ENCODE results near the gene SLC38A1.

SLC38A1 gene

DNA sequence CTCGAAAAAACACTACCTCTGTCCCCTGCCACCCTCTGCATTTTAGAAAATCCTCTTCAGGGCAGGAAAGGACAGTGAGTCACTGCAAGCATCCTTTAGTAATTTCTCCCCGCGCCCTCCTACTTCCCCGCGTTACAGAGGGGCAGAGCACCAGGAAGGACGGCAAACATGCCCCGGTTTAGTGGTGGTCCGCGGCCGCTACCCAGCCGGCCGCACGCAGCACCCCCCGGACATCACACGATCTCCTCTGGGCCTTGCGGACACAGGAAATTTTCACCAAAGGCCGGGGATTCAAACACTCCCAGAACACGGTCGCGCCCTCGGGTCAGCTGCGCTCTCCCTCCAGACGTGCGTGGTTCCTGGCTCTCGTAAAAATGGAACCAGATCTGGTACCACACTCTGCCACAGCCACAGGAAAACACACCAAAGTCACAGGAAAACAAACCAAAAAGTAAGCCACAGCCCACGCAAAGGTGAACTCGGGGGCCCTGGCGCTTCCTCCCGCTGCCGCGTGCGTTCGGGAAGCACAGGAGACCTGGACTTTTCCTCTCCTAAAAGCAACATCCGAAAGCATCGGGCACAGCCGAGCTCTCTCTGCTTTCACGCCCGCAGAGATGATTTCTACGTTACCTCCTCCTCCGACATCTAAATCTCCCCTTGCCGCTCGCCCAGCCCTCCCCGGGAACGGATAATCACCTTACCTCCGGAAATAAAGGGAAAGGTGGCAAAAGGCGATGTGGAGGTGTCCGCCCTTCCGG is 839 bp downstream of the SLC38A1 start:
- peak overlapping the region; percentile 93 for H3K4me3 ChIP-seq (ENCODE audit: low read length)
- TF ChIP-seq, protein P1, sequence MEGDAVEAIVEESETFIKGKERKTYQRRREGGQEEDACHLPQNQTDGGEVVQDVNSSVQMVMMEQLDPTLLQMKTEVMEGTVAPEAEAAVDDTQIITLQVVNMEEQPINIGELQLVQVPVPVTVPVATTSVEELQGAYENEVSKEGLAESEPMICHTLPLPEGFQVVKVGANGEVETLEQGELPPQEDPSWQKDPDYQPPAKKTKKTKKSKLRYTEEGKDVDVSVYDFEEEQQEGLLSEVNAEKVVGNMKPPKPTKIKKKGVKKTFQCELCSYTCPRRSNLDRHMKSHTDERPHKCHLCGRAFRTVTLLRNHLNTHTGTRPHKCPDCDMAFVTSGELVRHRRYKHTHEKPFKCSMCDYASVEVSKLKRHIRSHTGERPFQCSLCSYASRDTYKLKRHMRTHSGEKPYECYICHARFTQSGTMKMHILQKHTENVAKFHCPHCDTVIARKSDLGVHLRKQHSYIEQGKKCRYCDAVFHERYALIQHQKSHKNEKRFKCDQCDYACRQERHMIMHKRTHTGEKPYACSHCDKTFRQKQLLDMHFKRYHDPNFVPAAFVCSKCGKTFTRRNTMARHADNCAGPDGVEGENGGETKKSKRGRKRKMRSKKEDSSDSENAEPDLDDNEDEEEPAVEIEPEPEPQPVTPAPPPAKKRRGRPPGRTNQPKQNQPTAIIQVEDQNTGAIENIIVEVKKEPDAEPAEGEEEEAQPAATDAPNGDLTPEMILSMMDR (conservative IDR thresholded peaks at IDR 0.05; ENCODE audit: low read depth, low read length), result no peak
- DNase-seq (ENCODE audit: low read depth), result no peak

DNA sequence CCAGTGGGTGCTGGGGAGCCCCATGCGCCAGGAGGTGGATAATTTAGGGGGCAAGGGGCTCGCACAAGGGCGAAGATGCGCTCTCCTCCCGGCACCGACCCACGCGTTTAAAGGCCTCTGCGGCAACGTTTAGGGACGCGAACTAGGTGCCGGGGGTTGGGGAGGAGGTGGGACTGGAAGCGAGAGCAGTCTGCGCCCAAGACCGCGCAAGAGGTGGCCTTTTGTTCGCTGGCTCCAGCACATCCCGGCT is 1.3 kb downstream of the SLC38A1 start:
- H3K4me3 ChIP-seq (ENCODE audit: low read length), result peak overlapping the region; percentile 93
- no peak for DNase-seq (ENCODE audit: low read depth)
- TF ChIP-seq, protein P1 (conservative IDR thresholded peaks at IDR 0.05; ENCODE audit: low read depth, low read length), result no peak

DNA sequence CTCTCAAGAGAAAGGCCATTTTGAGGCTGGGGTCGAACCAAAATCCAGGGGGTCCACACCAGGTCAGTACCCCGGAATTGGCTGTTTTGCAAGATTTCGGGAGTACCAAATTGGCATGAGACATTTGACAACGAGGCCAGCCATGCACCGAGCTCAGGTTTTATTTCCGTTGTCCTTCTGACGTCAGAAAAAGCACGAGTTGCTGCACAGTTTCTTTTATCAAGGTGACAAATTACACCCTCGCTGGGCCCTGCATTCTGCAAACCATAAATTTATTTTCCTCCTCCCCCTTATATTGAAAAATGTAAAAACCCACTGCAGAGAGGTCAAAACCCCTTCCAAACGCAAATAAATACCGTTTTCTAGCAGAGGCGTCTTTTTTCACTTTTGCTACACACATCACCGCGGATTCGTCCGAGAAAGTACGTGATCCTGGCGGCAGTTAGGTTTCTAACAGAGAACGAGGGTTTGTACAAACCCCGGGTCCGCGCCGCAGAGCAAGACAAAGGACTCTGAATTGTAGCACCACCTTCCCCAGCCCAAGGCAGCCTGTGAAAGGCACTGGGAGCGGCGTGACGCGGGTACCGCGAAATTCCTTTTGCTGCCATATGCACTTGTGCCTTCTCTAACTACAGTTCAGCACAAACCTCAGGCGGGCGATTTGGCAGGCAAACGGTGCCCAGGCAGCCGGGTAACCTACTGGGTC is 1.8 kb downstream of the SLC38A1 start:
- peak; percentile 64 for DNase-seq (ENCODE audit: low read depth)
- TF ChIP-seq, protein P1 (conservative IDR thresholded peaks at IDR 0.05; ENCODE audit: low read depth, low read length), result no peak
- peak overlapping the region; percentile 93 for H3K4me3 ChIP-seq (ENCODE audit: low read length)

DNA sequence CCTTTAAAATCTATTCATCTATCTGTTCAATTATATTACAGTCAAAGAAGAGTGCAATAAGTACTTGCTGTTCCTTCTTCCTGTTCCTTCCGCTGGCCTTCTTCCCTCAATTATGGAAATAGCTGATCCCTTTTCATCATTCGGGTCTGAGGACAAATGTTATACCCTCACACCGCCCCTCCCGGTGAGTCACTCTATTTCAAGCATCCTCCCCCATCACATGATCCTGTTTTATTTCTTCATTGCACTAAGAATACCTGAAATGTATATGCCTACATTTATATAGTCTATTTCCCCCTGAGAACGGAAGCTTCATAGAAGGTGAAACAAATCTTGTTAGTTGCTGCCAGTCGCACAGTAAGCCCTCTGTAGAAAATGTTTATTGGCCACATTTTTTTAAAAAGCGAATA is 2.5 kb downstream of the SLC38A1 start:
- TF ChIP-seq, protein P1 (conservative IDR thresholded peaks at IDR 0.05; ENCODE audit: low read depth, low read length), result no peak
- DNase-seq (ENCODE audit: low read depth), result no peak
- peak overlapping the region; percentile 93 for H3K4me3 ChIP-seq (ENCODE audit: low read length)

DNA sequence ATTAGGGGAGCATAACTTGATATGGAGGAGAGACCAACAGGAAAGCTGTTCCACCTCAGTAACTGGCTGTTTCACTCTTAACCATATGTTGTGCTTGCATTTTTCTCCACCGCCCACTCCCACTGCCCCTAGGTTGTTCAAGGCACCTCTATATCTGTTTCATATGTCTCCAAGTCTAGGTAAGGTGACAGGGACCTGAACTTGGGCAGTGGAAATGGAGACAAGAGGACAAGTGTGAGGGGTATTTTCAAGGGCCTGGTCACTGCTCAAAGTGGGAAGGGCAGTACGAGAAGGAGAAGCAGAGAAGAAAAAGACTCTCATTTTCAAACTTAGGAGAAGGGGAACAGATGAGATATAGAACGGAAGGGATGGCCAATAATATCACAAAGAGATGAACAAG is 3.1 kb downstream of the SLC38A1 start:
- TF ChIP-seq, protein P1 (conservative IDR thresholded peaks at IDR 0.05; ENCODE audit: low read depth, low read length), result no peak
- DNase-seq (ENCODE audit: low read depth), result no peak
- peak overlapping the region; percentile 93 for H3K4me3 ChIP-seq (ENCODE audit: low read length)

DNA sequence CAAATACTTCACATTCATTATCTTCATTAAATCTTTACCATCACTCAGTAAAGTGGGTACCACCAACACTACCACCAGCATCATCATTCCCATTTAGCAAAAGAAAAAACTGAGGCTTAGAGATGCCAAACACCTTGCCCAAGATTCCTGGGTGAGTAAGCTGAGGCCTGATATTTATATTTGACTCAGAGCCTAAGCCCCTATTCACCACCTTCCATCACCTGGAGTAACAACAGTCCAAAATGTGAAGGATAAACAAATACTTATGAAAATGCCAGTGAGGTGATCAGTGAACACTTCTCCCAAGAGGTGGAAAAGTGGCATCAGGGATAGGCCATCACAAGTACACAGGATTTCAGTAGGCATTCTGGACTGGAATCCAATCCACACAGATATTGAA is 3.7 kb downstream of the SLC38A1 start:
- TF ChIP-seq, protein P1 (conservative IDR thresholded peaks at IDR 0.05; ENCODE audit: low read depth, low read length), result no peak
- DNase-seq (ENCODE audit: low read depth), result no peak
- no peak overlapping the region for H3K4me3 ChIP-seq (ENCODE audit: low read length)

DNA sequence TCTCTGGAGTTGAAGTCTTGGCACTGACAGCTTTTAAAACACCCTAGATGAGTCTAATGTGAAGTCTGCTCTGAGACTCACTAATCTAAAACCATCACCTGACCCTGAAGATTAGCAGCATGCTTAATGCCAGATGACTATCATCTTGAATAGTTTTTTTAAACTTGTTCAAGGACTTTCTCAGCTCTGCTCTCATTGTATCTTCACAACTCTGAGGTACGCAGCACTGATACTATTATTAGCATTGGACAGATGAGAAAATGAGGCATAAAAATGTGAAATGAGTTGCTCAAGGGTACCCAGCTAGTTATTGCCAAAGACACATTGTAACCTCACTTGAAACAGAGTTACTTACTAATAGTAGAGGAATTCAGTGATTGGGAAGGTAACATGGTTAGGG is 4.8 kb downstream of the SLC38A1 start:
- no peak overlapping the region for H3K4me3 ChIP-seq (ENCODE audit: low read length)
- no peak for DNase-seq (ENCODE audit: low read depth)
- TF ChIP-seq, protein P1 (conservative IDR thresholded peaks at IDR 0.05; ENCODE audit: low read depth, low read length), result no peak
